PC-3 (cell line): ENCODE measurements around the gene DIPK1C. TPM values are rescaled to one million over a fixed set of nuclear protein-coding genes. Genes with fewer than 3 reads are reported as not detected.

Experiments used
- ATAC-seq: fragments of 200-7000 bp; cut with Tn5 transposase; 2 replicates; pipeline ENCODE4 v1.9.1; 2020; ENCODE audit warnings: mild to moderate bottlenecking, moderate library complexity
- BruUV-seq: library from RNA; stranded (reverse); fragments of 400-500 nt; replicated peaks from 2 replicates; lab custom pipeline; 2021; lab: Mats Ljungman, UMichigan
- CTCF ChIA-PET: fragments of 300-600 bp; sonication (Branson Sonifier 250); formaldehyde crosslinking; loops from one replicate; lab custom pipeline; 2022; ENCODE audit warnings: antibody characterized with exemption; lab: Charles Lee
- POLR2A ChIA-PET: fragments of 300-600 bp; sonication (Branson Sonifier 250); formaldehyde crosslinking; loops from one replicate; lab custom pipeline; 2022; ENCODE audit warnings: antibody characterized with exemption; ENCODE audit not compliant: unreplicated experiment; lab: Charles Lee
- DNase-seq: peaks from one replicate; pipeline ENCODE4 v3.0.0-alpha.2; 2015
- H2AFZ ChIP-seq: fragments of 300-600 bp; sonication (generic); 2 replicates; pipeline ENCODE4 v1.6.0; 2016; ENCODE audit warnings: antibody characterized with exemption, low read length
- H3F3A ChIP-seq: fragments of 300-600 bp; sonication (generic); one replicate; pipeline ENCODE4 v1.6.0; 2017; ENCODE audit warnings: antibody characterized with exemption, low read length, control low read depth, mild to moderate bottlenecking; ENCODE audit not compliant: unreplicated experiment
- H3K27ac ChIP-seq: fragments of 300-600 bp; sonication (generic); 2 replicates; pipeline ENCODE4 v1.5.1; 2016; ENCODE audit warnings: mild to moderate bottlenecking, low read length
- H3K27me3 ChIP-seq: fragments of 300-600 bp; sonication (generic); 2 replicates; pipeline ENCODE4 v1.6.1; 2016; ENCODE audit warnings: low read length, mixed read lengths
- H3K36me3 ChIP-seq: fragments of 300-600 bp; sonication (generic); 2 replicates; pipeline ENCODE4 v1.6.1; 2016; ENCODE audit warnings: low read depth, mixed run types, low read length, mixed read lengths
- H3K4me1 ChIP-seq: fragments of 300-600 bp; sonication (generic); 2 replicates; pipeline ENCODE4 v1.5.1; 2016; ENCODE audit warnings: low read length; ENCODE audit not compliant: insufficient read depth
- H3K4me2 ChIP-seq: fragments of 300-600 bp; sonication (generic); 2 replicates; pipeline ENCODE4 v1.6.0; 2016; ENCODE audit warnings: low read length
- H3K4me3 ChIP-seq: fragments of 300-600 bp; sonication (generic); 2 replicates; pipeline ENCODE4 v1.5.1; 2016; ENCODE audit warnings: mild to moderate bottlenecking, low read length, mixed read lengths
- H3K79me2 ChIP-seq: fragments of 300-600 bp; sonication (generic); 2 replicates; pipeline ENCODE4 v1.6.1; 2017; ENCODE audit warnings: low read length, mixed read lengths
- H3K9ac ChIP-seq: fragments of 300-600 bp; sonication (generic); 2 replicates; pipeline ENCODE4 v1.6.0; 2016; ENCODE audit warnings: mild to moderate bottlenecking, low read length
- H3K9me2 ChIP-seq: fragments of 300-600 bp; sonication (generic); replicated peaks from 2 replicates; pipeline ENCODE4 v1.6.1; 2016; ENCODE audit warnings: mixed run types, low read length, mixed read lengths
- H3K9me3 ChIP-seq: fragments of 300-600 bp; sonication (generic); 2 replicates; pipeline ENCODE4 v1.6.1; 2016; ENCODE audit warnings: low read length, mixed read lengths
- H4K20me1 ChIP-seq: fragments of 300-600 bp; sonication (generic); 2 replicates; pipeline ENCODE4 v1.6.1; 2016; ENCODE audit warnings: low read length, mixed read lengths
- CTCF ChIP-seq: fragments of 300-600 bp; sonication (generic); conservative IDR thresholded peaks from 2 replicates; pipeline ENCODE4 v1.5.1; 2017; ENCODE audit warnings: antibody characterized with exemption, low read depth, mild to moderate bottlenecking, low read length
- EZH2 ChIP-seq: fragments of 300-600 bp; sonication (generic); IDR thresholded peaks from one replicate; pipeline ENCODE4 v1.6.1; 2017; ENCODE audit warnings: antibody characterized with exemption, mild to moderate bottlenecking, low read length; ENCODE audit not compliant: unreplicated experiment
- EZH2phosphoT487 ChIP-seq: fragments of 300-600 bp; sonication (generic); IDR thresholded peaks from 2 replicates; pipeline ENCODE4 v1.6.1; 2018; ENCODE audit warnings: mild to moderate bottlenecking, antibody characterized with exemption, low read length, borderline replicate concordance
- intact Hi-C: fragments of 100-400 bp; cut with micrococcal nuclease; formaldehyde crosslinking; loops from 2 replicates; pipeline ENCODE4 v1.9.0; 2023
- total RNA-seq: library from RNA; depleted of rRNA; stranded (reverse); fragments of >200 nt; gene quantifications from 2 replicates; pipeline ENCODE4 v1.2.3, GENCODE V29; 2014

The DIPK1C gene
- total RNA-seq, 1 experiment from 2014 or later = not detected

- H3K36me3 ChIP-seq = no peaks in the 10 kb centered on the region
- TF ChIP-seq CTCF (no peak; the same call in 1 of the 2 replicates), EZH2phosphoT487 (no peak), EZH2 (no peak)
- ATAC-seq (peak; percentile 61), DNase-seq (no peak)
- H3K9me2 ChIP-seq = no peaks in the 10 kb centered on the region
- ChIA-PET POLR2A (no interaction called here), CTCF (interaction anchor here (0.6 to 1.5 kb wide), 2 partner anchors 33 to 252 kb away, joined by 7 to 12 read pairs; no protein-coding TSS in a partner anchor)
- no peak overlapping the region for H3K9ac ChIP-seq
- H3K9me3 ChIP-seq = no peaks in the 10 kb centered on the region
- no peak overlapping the region for H3K27ac ChIP-seq
- no TSS peak for BruUV-seq
- H3K4me3 ChIP-seq = no peak overlapping the region
- intact Hi-C loops = no loop called here
- H4K20me1 ChIP-seq = no peaks in the 10 kb centered on the region
- no peaks in the 10 kb centered on the region for H3F3A ChIP-seq
- no peaks in the 10 kb centered on the region for H3K4me1 ChIP-seq
- H3K4me2 ChIP-seq = no peak overlapping the region
- H3K79me2 ChIP-seq = no peaks in the 10 kb centered on the region
- H2AFZ ChIP-seq = no peak overlapping the region
- H3K27me3 ChIP-seq = peaks cover 73% of the 10 kb centered on the region
Observed at GRCh38 chr18:74459889-74460288, 2.8 kb upstream of the DIPK1C start.

DNA sequence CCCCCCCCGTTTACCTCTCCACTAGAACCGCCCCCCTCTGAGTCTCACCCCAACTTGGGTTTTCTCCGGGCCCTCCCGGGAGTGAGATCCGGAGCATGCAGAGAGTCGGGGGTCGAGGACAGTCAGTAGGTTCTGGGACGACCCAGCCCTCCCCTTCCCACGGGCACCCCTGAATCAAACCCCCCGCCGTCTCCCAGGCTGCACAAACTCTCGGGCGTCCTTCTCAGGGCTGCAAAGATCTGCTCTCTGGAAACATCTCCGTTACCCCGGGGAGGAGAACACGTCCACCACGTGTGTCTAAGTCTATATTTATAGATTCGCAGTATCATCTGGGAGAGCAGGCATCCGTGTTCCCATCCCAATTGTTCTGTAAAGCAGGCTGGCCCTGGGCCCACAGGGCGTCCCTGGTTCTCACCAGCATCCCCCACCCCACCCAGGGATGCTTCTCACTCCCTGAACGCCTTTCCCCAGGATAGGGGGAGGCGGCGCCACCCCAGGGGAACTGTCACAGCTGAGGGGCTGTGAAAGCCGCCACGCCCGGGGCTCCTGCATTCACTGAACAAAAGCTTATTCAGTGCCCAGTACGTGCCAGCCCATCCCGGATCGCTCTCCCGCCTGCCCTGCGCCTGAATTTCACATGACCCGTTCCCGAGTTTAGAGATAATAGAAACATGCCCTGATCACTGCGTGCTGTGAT is 765 bp upstream of the DIPK1C start:
- Histone ChIP-seq H2AFZ (no peak overlapping the region), H3K36me3 (no peaks in the 10 kb centered on the region), H3F3A (no peaks in the 10 kb centered on the region), H3K9ac (no peak overlapping the region), H3K9me3 (no peaks in the 10 kb centered on the region), H3K79me2 (no peaks in the 10 kb centered on the region), H3K4me3 (no peak overlapping the region), H3K9me2 (no peaks in the 10 kb centered on the region), H3K4me1 (no peaks in the 10 kb centered on the region), H3K27ac (no peak overlapping the region), H3K27me3 (peaks cover 83% of the 10 kb centered on the region), H4K20me1 (no peaks in the 10 kb centered on the region), H3K4me2 (no peak overlapping the region)
- DNase-seq = no peak
- no peak for ATAC-seq
- CTCF ChIA-PET = no interaction called here
- POLR2A ChIA-PET = no interaction called here
- TF ChIP-seq EZH2 = no peak
- TF ChIP-seq CTCF = no peak
- no peak for TF ChIP-seq EZH2phosphoT487
- no TSS peak for BruUV-seq
- intact Hi-C loops = no loop called here

- CTCF ChIA-PET = no interaction called here
- intact Hi-C loops = no loop called here
- H3K27me3 ChIP-seq = peaks cover 92% of the 10 kb centered on the region
Observed at GRCh38 chr18:74456349-74457042, 612 bp downstream of the DIPK1C start.

More at GRCh38 chr18:74456349-74457042, 612 bp downstream of the DIPK1C start:
- POLR2A ChIA-PET = no interaction called here
- BruUV-seq = no TSS peak
- DNase-seq = no peak
- no peaks in the 10 kb centered on the region for H4K20me1 ChIP-seq
- no peaks in the 10 kb centered on the region for H3F3A ChIP-seq
- no peaks in the 10 kb centered on the region for H3K9me2 ChIP-seq
- H3K9ac ChIP-seq = no peak overlapping the region
- TF ChIP-seq EZH2 = peak; percentile 63
- TF ChIP-seq CTCF = no peak
- TF ChIP-seq EZH2phosphoT487 = peak; percentile 70; the same call in 1 of the 2 replicates
- no peak for ATAC-seq
- no peak overlapping the region for H2AFZ ChIP-seq
- H3K4me2 ChIP-seq = no peak overlapping the region
- no peaks in the 10 kb centered on the region for H3K9me3 ChIP-seq
- H3K36me3 ChIP-seq = no peaks in the 10 kb centered on the region
- no peaks in the 10 kb centered on the region for H3K4me1 ChIP-seq
- H3K27ac ChIP-seq = no peak overlapping the region
- H3K79me2 ChIP-seq = no peaks in the 10 kb centered on the region
- no peak overlapping the region for H3K4me3 ChIP-seq
